Fibroblast of lung (primary cell): Measurements from ENCODE around the gene TFAM.

Experiments
- EZH2 ChIP-seq: IDR thresholded peaks from 2 replicates; pipeline ENCODE4 v1.5.1; 2012; ENCODE audit warnings: low read length, control low read depth, mild to moderate bottlenecking; ENCODE audit errors: missing control alignments
- TF ChIP-seq, protein P1 (sequence below), 2 donors: IDR thresholded peaks in 1 of 2; conservative IDR thresholded peaks in 1 of 2; 1 replicate in 1 of 2; 2 replicates in 1 of 2; pipeline ENCODE4 v1.5.1; 2011 to 2012; ENCODE audit warnings: low read length in 2 of 2, control low read depth in 1 of 2, inconsistent platforms in 1 of 2, low read depth in 1 of 2, mild to moderate bottlenecking in 1 of 2

DNA sequence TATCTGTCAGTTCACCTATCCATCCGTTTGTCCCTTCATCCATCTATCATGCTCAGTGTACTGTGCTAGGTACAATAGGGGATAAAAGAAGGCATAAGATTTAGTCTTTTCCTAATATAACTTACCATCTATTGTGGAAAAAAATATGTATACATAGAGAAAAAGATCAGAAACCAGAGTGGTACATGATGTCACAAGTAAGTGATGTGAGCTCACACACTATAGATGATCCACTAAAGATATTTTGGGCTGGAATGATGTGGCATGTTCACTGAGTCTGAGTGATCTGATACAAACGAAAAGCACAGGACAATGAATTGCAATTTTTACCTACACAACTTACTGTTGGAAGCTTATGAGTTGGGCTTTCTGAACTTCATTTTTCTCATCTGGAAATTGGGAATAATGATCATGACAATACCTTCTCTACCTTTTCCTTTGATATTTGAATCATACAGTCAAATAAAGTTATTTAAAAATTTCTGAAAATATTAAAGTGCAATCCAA lies 2.7 kb upstream of the TFAM start:
- TF ChIP-seq, protein P1, sequence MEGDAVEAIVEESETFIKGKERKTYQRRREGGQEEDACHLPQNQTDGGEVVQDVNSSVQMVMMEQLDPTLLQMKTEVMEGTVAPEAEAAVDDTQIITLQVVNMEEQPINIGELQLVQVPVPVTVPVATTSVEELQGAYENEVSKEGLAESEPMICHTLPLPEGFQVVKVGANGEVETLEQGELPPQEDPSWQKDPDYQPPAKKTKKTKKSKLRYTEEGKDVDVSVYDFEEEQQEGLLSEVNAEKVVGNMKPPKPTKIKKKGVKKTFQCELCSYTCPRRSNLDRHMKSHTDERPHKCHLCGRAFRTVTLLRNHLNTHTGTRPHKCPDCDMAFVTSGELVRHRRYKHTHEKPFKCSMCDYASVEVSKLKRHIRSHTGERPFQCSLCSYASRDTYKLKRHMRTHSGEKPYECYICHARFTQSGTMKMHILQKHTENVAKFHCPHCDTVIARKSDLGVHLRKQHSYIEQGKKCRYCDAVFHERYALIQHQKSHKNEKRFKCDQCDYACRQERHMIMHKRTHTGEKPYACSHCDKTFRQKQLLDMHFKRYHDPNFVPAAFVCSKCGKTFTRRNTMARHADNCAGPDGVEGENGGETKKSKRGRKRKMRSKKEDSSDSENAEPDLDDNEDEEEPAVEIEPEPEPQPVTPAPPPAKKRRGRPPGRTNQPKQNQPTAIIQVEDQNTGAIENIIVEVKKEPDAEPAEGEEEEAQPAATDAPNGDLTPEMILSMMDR (conservative IDR thresholded peaks at IDR 0.05 in 1 of 2, IDR thresholded peaks at IDR 0.05 in 1 of 2; ENCODE audit: low read depth in 1 of 2, low read length in 2 of 2), result no peak
- TF ChIP-seq EZH2, result no peak
